ENCODE data around the gene BICDL1.

The BICDL1 gene

DNA sequence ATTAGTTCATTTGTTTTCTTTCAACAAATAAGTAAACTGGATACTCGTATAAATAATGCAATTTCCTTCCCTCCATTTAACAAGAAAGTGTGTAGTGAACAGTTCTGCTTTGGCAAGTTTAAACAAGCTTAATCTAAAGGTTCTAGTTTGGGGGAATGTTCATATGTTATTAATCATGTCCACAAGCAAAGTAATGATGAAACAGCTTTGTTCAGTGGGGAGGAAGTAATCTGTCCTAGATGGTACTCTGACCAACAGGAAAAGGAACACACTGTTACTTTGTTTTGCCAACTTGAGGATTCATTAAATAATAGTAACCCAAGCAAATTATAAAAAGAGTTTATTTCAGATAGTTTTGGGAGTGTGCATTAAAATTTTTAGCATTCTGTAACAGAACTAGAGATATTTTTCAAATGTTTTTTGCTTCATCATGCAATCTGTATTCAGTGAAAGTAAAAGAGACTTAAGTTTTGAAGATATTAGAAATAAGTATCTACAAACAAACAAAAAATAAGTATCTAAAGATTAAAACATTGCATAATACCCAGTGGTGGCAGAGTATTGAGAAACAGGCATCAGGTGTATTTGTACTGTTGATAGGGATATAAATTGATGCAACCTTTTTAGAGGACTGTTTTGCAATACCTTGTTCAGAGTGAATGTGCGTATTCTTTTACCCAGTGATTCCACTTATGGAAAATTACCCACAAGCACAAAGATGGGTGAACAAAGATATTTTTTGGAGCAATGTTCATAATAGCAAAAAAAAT lies 66.4 kb downstream of the BICDL1 start:
- no peak overlapping the region for H3K27ac ChIP-seq
- no peak for TF ChIP-seq ZFX (IDR thresholded peaks at IDR 0.05; ENCODE audit: borderline replicate concordance)
- no peak for TF ChIP-seq CTCF (IDR thresholded peaks at IDR 0.05)

GRCh38 chr12:120056739-120057138 lies 67.7 kb downstream of the BICDL1 start:
- no peak overlapping the region for H3K27ac ChIP-seq
- TF ChIP-seq ZFX (IDR thresholded peaks at IDR 0.05; ENCODE audit: borderline replicate concordance) (no peak), CTCF (IDR thresholded peaks at IDR 0.05) (no peak)

DNA sequence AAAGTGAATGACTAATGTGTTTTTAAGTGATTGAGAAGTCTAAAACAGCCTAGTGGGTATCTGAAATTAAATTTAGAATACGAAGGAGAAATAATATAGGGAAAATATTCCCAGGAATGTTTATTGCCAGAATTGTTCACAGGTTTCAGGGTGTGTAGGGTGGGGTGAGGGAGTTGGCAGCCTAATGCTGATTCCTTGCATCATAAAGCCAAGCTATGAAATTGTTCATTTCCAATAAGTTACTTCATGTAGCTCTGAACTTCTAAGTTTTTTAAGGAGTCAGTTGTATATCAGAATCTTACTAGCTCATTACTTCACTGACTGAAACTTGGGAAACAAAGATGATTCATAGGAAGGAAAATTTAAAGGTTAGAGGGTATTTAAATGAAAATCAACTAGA lies 71.2 kb downstream of the BICDL1 start:
- TF ChIP-seq ZFX (IDR thresholded peaks at IDR 0.05; ENCODE audit: borderline replicate concordance) = no peak
- no peak for TF ChIP-seq CTCF (IDR thresholded peaks at IDR 0.05)
- H3K27ac ChIP-seq = no peak overlapping the region

DNA sequence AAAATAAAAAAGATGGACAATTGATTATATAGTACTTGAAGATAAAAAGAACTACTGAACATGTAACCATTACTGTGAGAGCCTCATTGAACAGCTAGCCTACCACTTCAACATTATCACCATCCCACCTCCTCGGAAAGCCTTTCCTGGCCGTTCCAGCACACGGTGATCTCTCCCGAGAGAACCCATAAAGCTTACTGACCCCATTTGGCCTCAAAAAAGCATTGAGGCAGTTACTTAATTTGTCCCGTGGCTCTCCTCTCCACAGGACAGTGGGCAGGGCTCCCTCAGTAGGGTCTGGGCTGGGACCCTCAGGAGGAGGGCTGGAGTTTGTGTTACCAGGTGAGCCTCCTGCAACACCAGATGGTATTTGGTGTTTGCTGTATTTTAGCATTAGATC lies 71.7 kb downstream of the BICDL1 start:
- no peak for TF ChIP-seq CTCF (IDR thresholded peaks at IDR 0.05)
- TF ChIP-seq ZFX (IDR thresholded peaks at IDR 0.05; ENCODE audit: borderline replicate concordance) = no peak
- H3K27ac ChIP-seq = no peak overlapping the region

DNA sequence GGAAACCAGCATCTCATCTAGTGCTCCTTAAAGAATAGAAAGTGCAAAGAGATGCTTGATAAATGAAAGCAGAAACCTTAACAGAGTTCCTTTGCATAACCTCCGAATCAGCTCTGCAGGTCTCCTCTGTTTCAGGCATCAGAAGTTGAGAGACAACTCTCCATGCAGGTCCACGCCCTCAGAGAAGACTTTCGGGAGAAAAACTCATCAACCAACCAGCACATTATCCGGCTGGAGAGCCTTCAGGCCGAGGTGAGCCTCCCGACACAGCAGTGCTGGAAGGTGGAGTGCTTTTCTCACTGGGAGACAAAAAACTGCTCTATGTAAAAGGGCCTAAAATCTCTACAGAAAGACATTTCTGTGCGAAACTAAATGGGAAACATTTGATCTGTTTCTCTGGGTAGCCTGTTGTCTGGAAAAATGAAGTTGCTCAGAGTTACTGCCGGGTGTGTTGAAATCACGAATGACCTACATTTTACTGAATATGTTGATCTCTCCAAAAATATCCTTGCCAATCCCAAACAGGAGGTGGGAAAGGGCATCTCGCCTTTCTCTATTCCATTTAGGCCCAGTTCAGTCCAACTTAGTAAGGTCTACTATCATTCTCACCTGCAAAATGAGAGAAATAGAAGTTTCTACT lies 72.7 kb downstream of the BICDL1 start:
- TF ChIP-seq CTCF (IDR thresholded peaks at IDR 0.05) = no peak
- no peak for TF ChIP-seq ZFX (IDR thresholded peaks at IDR 0.05; ENCODE audit: borderline replicate concordance)
- H3K27ac ChIP-seq = no peak overlapping the region

DNA sequence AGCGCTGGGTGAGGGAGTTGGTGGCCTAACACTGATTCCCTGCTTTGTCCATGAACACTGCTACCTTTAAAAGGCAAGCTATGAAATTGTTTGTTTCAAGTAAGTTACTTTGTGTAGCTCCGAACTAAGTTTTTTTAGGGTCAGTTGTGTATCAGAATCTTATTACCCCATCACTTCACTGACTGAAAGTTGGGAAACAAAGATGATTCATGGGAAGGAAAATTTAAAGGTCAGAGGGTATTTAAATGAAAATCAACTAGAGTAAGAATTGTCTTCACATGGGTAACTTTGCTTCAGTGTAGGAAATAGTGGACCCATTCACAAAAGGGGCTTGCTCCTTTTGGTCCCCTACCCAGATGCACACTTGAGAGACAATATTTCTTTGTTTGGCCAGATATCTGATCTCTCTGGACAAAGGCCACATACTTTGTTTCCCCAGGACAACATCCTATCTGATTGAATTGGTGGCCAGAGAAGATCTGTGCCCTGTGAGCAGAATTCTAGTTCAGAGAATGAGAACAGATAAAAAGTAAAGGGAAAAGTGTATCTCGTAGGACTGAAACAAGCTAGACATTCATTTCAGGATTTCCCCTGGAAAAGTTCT lies 74.0 kb downstream of the BICDL1 start:
- H3K27ac ChIP-seq = no peak overlapping the region
- no peak for TF ChIP-seq ZFX (IDR thresholded peaks at IDR 0.05; ENCODE audit: borderline replicate concordance)
- TF ChIP-seq CTCF (IDR thresholded peaks at IDR 0.05) = no peak

Measured in 22Rv1 (cell line).